Fibroblast of upper back skin (primary cell): ENCODE measurements around the gene NUDT13.
"Not testable (repeated sequence)": the region's sequence is repeated elsewhere in the genome, so short reads cannot be mapped to it uniquely, and the experiment has no call there.

Source experiments
- DNase-seq: peaks from one replicate; pipeline ENCODE4 v3.0.0-alpha.2; 2013

Gene NUDT13

GRCh38 chr10:73106301-73106700 lies 4.0 kb upstream of the NUDT13 start:
- DNase-seq: no peak

DNA sequence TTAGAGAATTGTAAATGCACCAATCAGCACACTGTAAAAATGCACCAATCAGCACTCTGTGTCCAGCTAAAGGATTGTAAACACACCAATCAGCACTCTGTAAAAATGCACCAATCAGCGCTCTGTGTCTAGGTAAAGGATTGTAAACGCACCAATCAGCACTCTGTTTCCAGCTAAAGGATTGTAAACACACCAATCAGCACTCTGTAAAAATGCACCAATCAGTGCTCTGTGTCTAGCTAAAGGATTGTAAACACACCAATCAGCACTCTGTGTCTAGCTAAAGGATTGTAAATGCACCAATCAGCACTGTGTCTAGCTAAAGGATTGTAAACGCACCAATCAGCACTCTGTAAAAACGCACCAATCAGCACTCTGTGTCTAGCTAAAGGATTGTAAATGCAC lies 1.0 kb upstream of the NUDT13 start:
- DNase-seq: not testable (repeated sequence)

GRCh38 chr10:73112032-73112431 lies 1.8 kb downstream of the NUDT13 start:
- DNase-seq: not testable (repeated sequence)

GRCh38 chr10:73113551-73113950 lies 3.3 kb downstream of the NUDT13 start:
- DNase-seq: peak; percentile 17

- no peak for DNase-seq
Observed at GRCh38 chr10:73116017-73116416, 5.8 kb downstream of the NUDT13 start.

- peak; percentile 32 for DNase-seq
Observed at GRCh38 chr10:73117976-73118743, 7.9 kb downstream of the NUDT13 start.

GRCh38 chr10:73119457-73119856 lies 9.2 kb downstream of the NUDT13 start:
- DNase-seq: no peak

DNA sequence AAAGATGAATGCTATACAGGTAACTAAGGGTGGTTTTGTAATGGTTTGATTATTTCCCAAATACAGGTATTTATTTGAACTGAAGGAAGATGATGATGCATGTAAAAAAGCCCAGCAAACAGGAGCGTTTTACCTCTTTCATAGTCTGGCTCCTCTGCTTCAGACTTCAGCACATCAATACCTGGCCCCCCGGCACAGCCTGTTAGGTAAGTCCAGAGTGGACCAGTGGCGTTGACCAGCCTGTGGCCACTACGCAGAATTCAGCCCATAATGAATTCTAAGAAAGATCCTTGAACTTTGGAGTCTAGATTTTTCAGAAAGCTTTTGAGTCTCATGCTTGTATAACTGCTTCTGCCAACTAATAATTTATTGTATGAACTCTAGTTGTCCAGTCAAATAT lies 9.7 kb downstream of the NUDT13 start:
- DNase-seq: no peak

- DNase-seq: no peak
Observed at GRCh38 chr10:73126343-73126742, 16.1 kb downstream of the NUDT13 start.

DNA sequence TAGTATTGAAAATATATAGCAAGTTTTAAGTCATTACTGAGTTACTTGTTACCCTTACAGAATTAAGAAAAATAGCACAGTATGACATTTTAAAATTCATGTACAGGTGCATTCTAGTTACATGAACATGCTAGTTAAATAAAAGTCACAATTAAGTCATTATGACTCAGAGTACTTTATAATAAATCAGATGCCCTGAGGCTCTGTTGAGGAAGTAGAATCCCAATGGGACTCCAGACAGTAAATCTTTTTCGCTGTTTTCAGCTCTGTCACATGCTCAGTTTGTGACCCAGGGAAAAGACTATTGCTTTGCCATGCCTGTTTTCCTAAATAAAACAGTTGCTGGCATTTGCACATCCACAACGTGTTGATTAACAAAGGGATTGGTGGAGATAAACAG lies 21.0 kb downstream of the NUDT13 start:
- DNase-seq: no peak

DNA sequence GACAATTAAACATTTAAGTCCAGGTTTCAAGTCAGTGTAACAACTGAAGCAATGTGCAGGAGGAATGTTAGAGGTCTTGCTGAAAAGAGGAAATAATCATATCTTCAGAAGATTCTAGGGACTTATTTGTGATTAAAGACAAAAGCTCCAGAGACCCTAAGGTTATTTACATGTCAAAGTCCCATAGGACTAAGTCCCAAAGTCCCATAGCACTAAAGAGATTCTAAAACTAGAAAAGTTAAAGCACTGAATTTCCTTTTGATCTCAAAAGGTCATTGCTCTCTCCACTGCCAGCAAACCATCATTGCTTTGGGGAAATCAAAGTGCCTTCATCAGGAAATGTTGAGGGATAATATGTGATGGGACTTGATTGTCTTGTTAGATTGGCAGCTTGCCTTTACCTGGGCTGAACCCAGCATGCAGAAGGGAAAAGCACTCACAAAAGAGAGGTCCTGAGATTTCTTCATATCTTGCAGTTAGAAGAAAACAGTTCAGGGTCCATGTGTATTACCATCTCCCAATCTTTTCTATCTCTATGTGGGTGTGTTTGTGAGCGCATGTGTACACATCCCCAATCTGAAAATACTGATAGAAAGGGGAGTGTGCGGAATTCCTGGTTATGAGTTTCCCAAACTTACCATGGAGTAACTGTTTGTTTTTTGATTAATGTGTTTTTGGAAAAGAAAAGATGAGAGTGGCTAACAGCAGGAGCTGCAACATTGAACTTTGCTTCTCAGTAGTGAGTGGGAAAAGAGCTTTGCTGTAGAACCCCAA lies 21.8 kb downstream of the NUDT13 start:
- DNase-seq: no peak

DNA sequence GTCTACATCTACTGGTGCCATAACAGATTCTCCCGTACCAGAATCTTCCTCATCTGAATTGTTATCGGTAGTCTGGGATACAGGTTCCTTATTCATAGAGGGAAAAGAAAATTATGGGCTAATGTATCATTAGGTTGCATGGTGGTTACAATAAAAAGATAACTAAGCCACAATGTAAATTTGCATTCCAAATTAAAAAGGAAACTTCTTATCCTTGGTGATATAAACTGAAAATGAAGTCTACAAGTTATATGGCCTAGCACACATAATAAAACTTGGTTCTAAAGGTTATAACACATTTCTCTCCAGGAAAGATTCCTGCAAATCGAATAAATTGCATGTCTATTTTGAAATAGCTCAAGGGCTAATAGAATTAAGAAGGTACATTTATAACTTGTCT lies 24.5 kb downstream of the NUDT13 start:
- DNase-seq: no peak

DNA sequence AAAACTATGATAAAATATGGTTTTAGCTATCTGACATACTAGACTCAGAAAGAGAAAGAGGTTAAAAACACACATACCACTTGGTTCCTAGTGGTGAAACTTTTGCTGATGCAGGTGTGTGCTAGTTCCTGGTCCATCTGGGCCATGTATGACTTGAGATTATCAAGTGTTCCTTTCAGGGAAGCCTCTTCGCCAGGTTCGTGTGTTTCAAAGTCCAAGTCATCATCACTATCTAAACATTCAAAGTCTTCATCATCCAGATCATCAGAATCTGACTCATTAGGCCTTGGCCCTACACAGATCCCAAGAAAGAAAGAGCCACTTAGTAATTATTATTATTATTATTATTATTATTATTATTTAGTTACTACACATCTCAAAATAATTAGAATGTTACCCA lies 26.4 kb downstream of the NUDT13 start:
- no peak for DNase-seq

GRCh38 chr10:73139251-73139650 lies 29.0 kb downstream of the NUDT13 start:
- no peak for DNase-seq

DNA sequence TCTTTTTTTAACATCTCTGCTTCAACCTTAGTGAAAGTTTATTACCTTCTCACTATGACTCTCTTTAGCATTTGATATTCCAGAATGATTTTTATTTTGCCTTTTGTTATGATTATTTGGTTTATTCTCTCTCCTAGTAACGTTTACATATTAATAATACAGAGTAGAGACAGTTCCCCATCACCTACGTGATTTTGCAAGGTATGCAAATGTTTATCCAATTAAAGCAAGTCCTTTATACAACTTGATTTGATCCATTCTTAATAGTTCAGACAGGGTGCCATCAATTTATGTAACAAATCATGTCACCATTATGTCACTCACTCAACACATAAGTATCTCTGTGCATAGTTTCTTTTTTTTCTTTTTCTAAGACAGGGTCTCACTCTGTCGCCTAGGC lies 31.3 kb downstream of the NUDT13 start:
- no peak for DNase-seq

- not testable (repeated sequence) for DNase-seq
Observed at GRCh38 chr10:73150633-73151413, 40.6 kb downstream of the NUDT13 start.

GRCh38 chr10:73152009-73152408 lies 41.8 kb downstream of the NUDT13 start:
- DNase-seq: no peak

GRCh38 chr10:73156054-73156453 lies 45.8 kb downstream of the NUDT13 start:
- DNase-seq: no peak

- peak; percentile 47 for DNase-seq
Observed at GRCh38 chr10:73159038-73159648, 48.9 kb downstream of the NUDT13 start.

- DNase-seq: no peak
Observed at GRCh38 chr10:73161079-73161478, 50.8 kb downstream of the NUDT13 start.

DNA sequence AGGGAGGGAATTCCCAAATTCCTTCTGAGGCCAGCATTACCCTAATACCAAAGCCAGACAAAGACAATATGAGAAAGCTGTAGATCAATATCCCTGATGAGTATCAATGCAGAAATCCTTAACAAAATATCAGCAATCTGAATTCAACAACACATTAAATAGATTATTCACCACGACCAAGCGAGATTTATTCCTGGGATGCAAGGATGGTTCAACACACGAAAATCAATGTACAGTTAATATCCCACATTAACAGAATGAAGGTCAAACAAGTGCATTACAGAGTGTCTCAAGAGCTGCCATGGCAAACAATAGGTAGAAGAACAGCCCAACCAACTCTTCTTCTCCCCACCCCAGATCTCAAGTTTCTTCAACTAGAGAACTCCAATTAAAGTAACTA lies 51.4 kb downstream of the NUDT13 start:
- DNase-seq: no peak

DNA sequence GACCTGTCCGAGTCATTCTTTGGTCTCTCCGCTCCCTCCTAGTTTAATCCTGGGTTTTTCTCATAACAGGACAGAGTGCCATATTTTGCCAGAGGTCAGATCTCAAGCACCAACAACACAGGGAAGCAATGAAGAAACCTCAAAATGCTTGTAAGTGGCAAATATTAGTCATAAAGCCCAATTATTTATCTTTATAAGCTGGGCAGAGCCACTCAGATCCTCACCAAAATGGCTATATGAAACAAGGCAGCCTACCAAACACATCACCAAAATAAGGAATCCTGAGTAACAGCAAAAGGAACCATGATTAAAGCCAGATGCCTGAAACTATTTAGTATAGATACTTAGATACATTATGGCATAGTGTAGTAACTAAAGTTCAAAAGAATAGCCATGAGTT lies 52.8 kb downstream of the NUDT13 start:
- DNase-seq: peak; percentile 17

GRCh38 chr10:73166972-73167371 lies 56.7 kb downstream of the NUDT13 start:
- DNase-seq: no peak
